Heart left ventricle (tissue), 16 donors: Measurements from ENCODE around the gene DEFB132. TPM values are rescaled to one million over a fixed set of nuclear protein-coding genes. Genes with fewer than 3 reads are reported as not detected.

ENCODE experiments used
- ATAC-seq, 4 donors: fragments of 200-7000 bp; cut with Tn5 transposase; one replicate each; pipeline ENCODE4 v1.9.1; 2020 to 2022; ENCODE audit warnings: moderate library complexity in 4 of 4, mild to moderate bottlenecking in 3 of 4, moderate number of reproducible peaks in 1 of 4
- DNase-seq, 5 donors: peaks; one replicate each; pipeline ENCODE4 v3.0.0-alpha.2; 2020
- H3K27ac ChIP-seq, 12 donors: fragments of 200-600 bp; sonication (generic) in 4 of 12; one replicate each; pipeline versions ENCODE4 v1.5.0 to v1.8.0; 2016 to 2022; ENCODE audit warnings: mild to moderate bottlenecking in 2 of 12
- H3K27me3 ChIP-seq, 9 donors: fragments of 200-600 bp; sonication (generic) in 2 of 9; one replicate each; pipeline versions ENCODE4 v1.5.1 to v1.8.0; 2016 to 2022; ENCODE audit warnings: mild to moderate bottlenecking in 3 of 9
- H3K36me3 ChIP-seq, 9 donors: fragments of 200-600 bp; sonication (generic) in 2 of 9; one replicate each; pipeline versions ENCODE4 v1.5.0 to v1.8.0; 2018 to 2022; ENCODE audit warnings: mild to moderate bottlenecking in 2 of 9
- H3K4me1 ChIP-seq, 12 donors: fragments of 200-600 bp; sonication (generic) in 4 of 12; one replicate each; pipeline versions ENCODE4 v1.5.0 to v1.8.0; 2016 to 2022; ENCODE audit warnings: mild to moderate bottlenecking in 3 of 12
- H3K4me3 ChIP-seq, 12 donors: fragments of 200-600 bp; sonication (generic) in 4 of 12; one replicate each; pipeline versions ENCODE4 v1.5.0 to v1.8.0; 2017 to 2022; ENCODE audit warnings: mild to moderate bottlenecking in 9 of 12, moderate library complexity in 4 of 12
- H3K9me3 ChIP-seq, 12 donors: fragments of 200-600 bp; sonication (generic) in 4 of 12; one replicate each; pipeline versions ENCODE4 v1.5.0 to v1.8.0; 2016 to 2022; ENCODE audit warnings: mild to moderate bottlenecking in 1 of 12
- POLR2A ChIP-seq, 2 donors: fragments of 450-650 bp; IDR thresholded peaks; one replicate each; pipeline ENCODE4 v1.6.1; 2017; ENCODE audit warnings: antibody characterized with exemption in 2 of 2, mild to moderate bottlenecking in 2 of 2, moderate library complexity in 2 of 2
- WGBS, 4 donors: extraction: QIAGEN DNeasy Blood & Tissue Kit in 2 of 4; methylation state at CpG; one replicate each; pipeline versions ENCODE4 v1.1.5 to v1.1.7; 2013 to 2018; 5-methylcytosine and 5-hydroxymethylcytosine counted together
- intact Hi-C, 10 donors: fragments of 100-400 bp; cut with DNase I; formaldehyde crosslinking; loops; one replicate each; pipeline versions ENCODE4 v1.11.1 to v1.14.2; 2022
- polyA plus RNA-seq, 2 donors: library from polyadenylated mRNA; stranded (reverse); fragments of 200-250 nt; gene quantifications; one replicate each; pipeline ENCODE4 v1.2.3, GENCODE V29; 2013
- total RNA-seq, 9 donors: library from RNA; depleted of rRNA in 2 of 9; stranded (reverse); fragments of >200 nt in 2 of 9; fragmentation: NEBNext Ultra II Directional in 3 of 9; extraction: Animal tissue kit (Norgen Biotek cat#: 25700) in 3 of 9; gene quantifications; one replicate each; pipeline versions ENCODE4 v1.1.0 to v1.2.4, GENCODE V29; 2016 to 2023
- TF ChIP-seq, protein P1 (sequence below), 12 donors: fragments of 200-600 bp; sonication (generic) in 4 of 12; IDR thresholded peaks; one replicate each; pipeline versions ENCODE4 v1.5.0 to v1.8.0; 2018 to 2022; ENCODE audit warnings: antibody characterized with exemption in 12 of 12, mild to moderate bottlenecking in 5 of 12
- donor health status: ischemic (EF 13 %, LVEDD 7.1; RV severe dilation, severe dysfunction).
- donor health status: healthy with polysubstance abuse.
- donor health status: DM: no; HTN: yes; CAD: no.
- donor health status: DM: no; HTN: no; CAD: no.
- donor health status: ischemic (EF 25% LVEDD 6.9; RV normal size, moderate dysfunction).
- donor health status: ischemic (EF 25% LVEDD 5.7; RV mildly dilated, moderate dysfunction).
- donor health status: healthy.
- donor health status: DM: yes; HTN: yes; CAD: no.
- donor health status: ischemic (EF 35%, LVEDD 5.7; RV mildly dilated, moderate dysfunction).
- donor health status: nonischemic (EF 11% LVEDD 7.7; RV severe dilation, severe dysfunction).
- donor health status: DM: yes; HTN: yes; CAD: no.
- donor health status: PGD.
- donor health status: ischemic (EF 29% LVEDD 5.4; RV normal size, mild dysfunction).
- donor health status: nonischemic (EF 23%, LVEDD 6.1; RV moderate dilation, normal function).

The DEFB132 gene
- total and polyA plus RNA-seq, 11 donors = 0.35 to 0.59 TPM; not detected in 9

GRCh38 chr20:286508-286907 lies 29.0 kb downstream of the DEFB132 start:
- no peak overlapping the region for H3K27ac ChIP-seq
- ATAC-seq (no peak), DNase-seq (no peak)
- no peaks in the 10 kb centered on the region for H3K9me3 ChIP-seq
- H3K4me1 ChIP-seq = peaks cover 0 to 17% (median 13%) of the 10 kb centered on the region in 12 donors
- TF ChIP-seq, protein P1, sequence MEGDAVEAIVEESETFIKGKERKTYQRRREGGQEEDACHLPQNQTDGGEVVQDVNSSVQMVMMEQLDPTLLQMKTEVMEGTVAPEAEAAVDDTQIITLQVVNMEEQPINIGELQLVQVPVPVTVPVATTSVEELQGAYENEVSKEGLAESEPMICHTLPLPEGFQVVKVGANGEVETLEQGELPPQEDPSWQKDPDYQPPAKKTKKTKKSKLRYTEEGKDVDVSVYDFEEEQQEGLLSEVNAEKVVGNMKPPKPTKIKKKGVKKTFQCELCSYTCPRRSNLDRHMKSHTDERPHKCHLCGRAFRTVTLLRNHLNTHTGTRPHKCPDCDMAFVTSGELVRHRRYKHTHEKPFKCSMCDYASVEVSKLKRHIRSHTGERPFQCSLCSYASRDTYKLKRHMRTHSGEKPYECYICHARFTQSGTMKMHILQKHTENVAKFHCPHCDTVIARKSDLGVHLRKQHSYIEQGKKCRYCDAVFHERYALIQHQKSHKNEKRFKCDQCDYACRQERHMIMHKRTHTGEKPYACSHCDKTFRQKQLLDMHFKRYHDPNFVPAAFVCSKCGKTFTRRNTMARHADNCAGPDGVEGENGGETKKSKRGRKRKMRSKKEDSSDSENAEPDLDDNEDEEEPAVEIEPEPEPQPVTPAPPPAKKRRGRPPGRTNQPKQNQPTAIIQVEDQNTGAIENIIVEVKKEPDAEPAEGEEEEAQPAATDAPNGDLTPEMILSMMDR (IDR thresholded peaks at IDR 0.05) = no peak
- TF ChIP-seq POLR2A (IDR thresholded peaks at IDR 0.05) = no peak
- H3K4me3 ChIP-seq = no peak overlapping the region
- WGBS, 4 donors = 70 to 86% (median 81%) methylated on average over 2 of the region's 2 CpGs
- H3K36me3 ChIP-seq = peaks cover 0 to 14% (median 5%) of the 10 kb centered on the region in 9 donors
- intact Hi-C loops = no loop called here
- no peaks in the 10 kb centered on the region for H3K27me3 ChIP-seq

DNA sequence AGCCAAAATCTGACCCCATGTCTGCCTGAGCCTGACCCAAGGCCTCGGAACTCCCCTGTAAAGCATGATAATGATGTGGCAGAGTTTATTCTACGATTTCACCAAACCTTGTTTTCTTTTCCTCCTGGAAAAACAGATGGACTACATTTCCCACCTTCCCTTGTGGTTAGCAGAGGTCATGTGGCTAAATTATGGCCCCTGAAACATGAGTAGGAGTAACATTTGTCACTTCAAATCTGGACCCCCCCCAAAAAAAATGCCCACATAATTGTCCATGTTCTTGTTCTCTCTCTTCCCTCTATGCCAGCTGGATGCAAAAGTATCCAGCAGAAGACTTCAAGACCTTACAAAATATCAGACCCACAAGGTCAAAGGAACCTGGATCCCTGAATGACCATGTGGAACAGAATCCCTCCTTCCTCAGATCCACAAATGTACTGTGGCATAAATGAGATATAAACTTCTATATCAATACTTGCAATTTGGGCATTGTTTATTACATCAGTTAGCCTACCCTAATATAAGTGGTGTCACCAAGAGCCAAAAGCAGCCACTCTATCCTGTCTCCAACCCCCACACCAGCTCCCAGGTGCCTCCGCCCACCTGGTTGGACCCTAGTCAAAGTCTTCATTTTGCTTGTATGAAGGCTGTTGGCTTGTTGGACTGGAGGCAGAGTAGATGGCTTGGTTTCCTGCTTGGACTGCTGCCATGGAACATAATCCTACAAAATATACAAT lies 31.6 kb downstream of the DEFB132 start:
- Histone ChIP-seq H3K4me3 (peak overlapping the region in 3 of 12 donors; percentile 73 to 78 (median 78)), H3K4me1 (peaks cover 0 to 24% (median 14%) of the 10 kb centered on the region in 12 donors), H3K36me3 (no peaks in the 10 kb centered on the region), H3K9me3 (no peaks in the 10 kb centered on the region), H3K27ac (no peak overlapping the region), H3K27me3 (no peaks in the 10 kb centered on the region)
- no peak for ATAC-seq
- 78 to 98% (median 81%) methylated on average over 3 of the region's 3 CpGs for WGBS, 4 donors
- intact Hi-C loops = no loop called here
- DNase-seq = no peak
- TF ChIP-seq, protein P1 (IDR thresholded peaks at IDR 0.05) = no peak
- no peak for TF ChIP-seq POLR2A (IDR thresholded peaks at IDR 0.05)

DNA sequence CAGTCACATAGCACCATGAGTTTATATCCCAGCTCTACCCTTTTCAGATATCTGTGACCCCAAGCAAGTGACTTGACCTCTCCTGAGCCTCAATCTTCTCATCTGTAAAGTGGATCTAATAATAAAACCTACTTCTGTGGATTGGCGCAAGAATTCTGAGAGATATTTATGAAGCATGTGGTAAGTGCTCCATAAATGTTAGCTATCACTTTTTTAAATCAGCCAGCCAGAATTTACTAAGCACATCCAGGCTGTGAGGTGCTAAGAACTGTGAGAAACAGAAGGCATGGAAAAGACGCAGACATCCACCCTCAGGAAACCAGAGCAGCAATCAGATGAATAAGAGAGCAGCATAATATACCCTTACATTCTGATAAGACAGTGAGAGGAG lies 32.2 kb downstream of the DEFB132 start:
- ATAC-seq = no peak
- TF ChIP-seq, protein P1 (IDR thresholded peaks at IDR 0.05) = no peak
- no peak for TF ChIP-seq POLR2A (IDR thresholded peaks at IDR 0.05)
- H3K4me3 ChIP-seq = peak overlapping the region; percentile 49 to 79 (median 68)
- H3K9me3 ChIP-seq = no peaks in the 10 kb centered on the region
- 35 to 54% (median 48%) methylated on average over 2 of the region's 2 CpGs for WGBS, 4 donors
- intact Hi-C loops = no loop called here
- DNase-seq = no peak
- peak overlapping the region in 11 of 12 donors; percentile 55 to 88 (median 79) for H3K27ac ChIP-seq
- H3K27me3 ChIP-seq = no peaks in the 10 kb centered on the region
- no peaks in the 10 kb centered on the region for H3K36me3 ChIP-seq
- H3K4me1 ChIP-seq = peaks cover 0 to 24% (median 14%) of the 10 kb centered on the region in 12 donors

GRCh38 chr20:290084-290831 lies 32.7 kb downstream of the DEFB132 start, which contains the start of gene C20orf96:
Gene C20orf96, minus strand, starts transcription at chr20:290750. Its CDS starts 140 bp downstream, at chr20:290610.
- peak in 1 of 2 donors; percentile 30 for TF ChIP-seq POLR2A (IDR thresholded peaks at IDR 0.05)
- TF ChIP-seq, protein P1 (IDR thresholded peaks at IDR 0.05) = peak in 11 of 12 donors; percentile 19 to 57 (median 37)
- 0 to 1% (median 0%) methylated on average over 38 to 43 of the region's 43 CpGs for WGBS, 4 donors

More at GRCh38 chr20:290084-290831, 32.7 kb downstream of the DEFB132 start, which contains the start of gene C20orf96:
- Histone ChIP-seq H3K9me3 (no peaks in the 10 kb centered on the region), H3K27ac (peak within 1 kb of the TSS; percentile 41 to 88 (median 78)), H3K36me3 (no peaks in the 10 kb centered on the region), H3K27me3 (no peaks in the 10 kb centered on the region), H3K4me3 (peak within 1 kb of the TSS; percentile 49 to 79 (median 68)), H3K4me1 (peaks cover 0 to 24% (median 14%) of the 10 kb centered on the region in 12 donors)
- intact Hi-C loops = no loop called here
- peak; percentile 91 to 96 (median 94) for DNase-seq
- peak; percentile 95 to 99 (median 98) for ATAC-seq
